PC-9 (cell line): ENCODE results near the gene MORF4L1. TPM values are rescaled to one million over a fixed set of nuclear protein-coding genes. Genes with fewer than 3 reads are reported as not detected.

Source experiments
- BruUV-seq: library from RNA; stranded (reverse); fragments of 400-500 nt; replicated peaks from 2 replicates; lab custom pipeline; 2021; lab: Mats Ljungman, UMichigan
- CTCF ChIA-PET: fragments of 300-600 bp; sonication (Branson Sonifier 250); formaldehyde crosslinking; loops from one replicate; lab custom pipeline; 2022; ENCODE audit warnings: antibody characterized with exemption; lab: Charles Lee
- POLR2A ChIA-PET: fragments of 300-600 bp; sonication (Branson Sonifier 250); formaldehyde crosslinking; loops from one replicate; lab custom pipeline; 2022; ENCODE audit warnings: antibody characterized with exemption; ENCODE audit not compliant: unreplicated experiment; lab: Charles Lee
- DNase-seq, 2 experiments: peaks; one replicate each; pipeline versions ENCODE4 v3.0.0 to v3.0.0-alpha.2; 2015 to 2022; ENCODE audit warnings: mixed read lengths in 1 of 2
- H2AFZ ChIP-seq: fragments of 200-600 bp; sonication (generic); 2 replicates; pipeline ENCODE4 v1.8.1; 2017; ENCODE audit warnings: antibody characterized with exemption
- H3F3A ChIP-seq: fragments of 200-600 bp; sonication (generic); 2 replicates; pipeline ENCODE4 v1.8.1; 2017; ENCODE audit warnings: antibody characterized with exemption, mild to moderate bottlenecking, low read depth; ENCODE audit not compliant: insufficient read depth
- H3K27ac ChIP-seq: fragments of 200-600 bp; sonication (generic); 2 replicates; pipeline ENCODE4 v1.6.1; 2016; ENCODE audit warnings: mixed run types
- H3K27me3 ChIP-seq: fragments of 200-600 bp; sonication (generic); 2 replicates; pipeline ENCODE4 v1.6.1; 2016; ENCODE audit warnings: low read depth, mixed run types; ENCODE audit not compliant: insufficient read depth
- H3K36me3 ChIP-seq: fragments of 200-600 bp; sonication (generic); 2 replicates; pipeline ENCODE4 v1.6.1; 2016; ENCODE audit warnings: low read depth, mixed run types
- H3K4me1 ChIP-seq: fragments of 200-600 bp; sonication (generic); replicated peaks from 2 replicates; pipeline ENCODE4 v1.6.1; 2016; ENCODE audit warnings: mixed run types; ENCODE audit not compliant: insufficient read depth
- H3K4me2 ChIP-seq: fragments of 200-600 bp; sonication (generic); 2 replicates; pipeline ENCODE4 v1.6.1; 2017; ENCODE audit warnings: mixed run types
- H3K4me3 ChIP-seq: fragments of 200-600 bp; sonication (generic); 2 replicates; pipeline ENCODE4 v1.6.1; 2016; ENCODE audit warnings: mixed run types
- H3K79me2 ChIP-seq: fragments of 200-600 bp; sonication (generic); 2 replicates; pipeline ENCODE4 v1.6.1; 2017; ENCODE audit warnings: low read depth, mixed run types
- H3K9me2 ChIP-seq: fragments of 200-600 bp; sonication (generic); 2 replicates; pipeline ENCODE4 v1.8.1; 2017; ENCODE audit warnings: mild to moderate bottlenecking; ENCODE audit not compliant: insufficient read depth
- H3K9me3 ChIP-seq: fragments of 200-600 bp; sonication (generic); 2 replicates; pipeline ENCODE4 v1.8.1; 2016; ENCODE audit warnings: low read depth; ENCODE audit not compliant: insufficient read depth
- H4K20me1 ChIP-seq: fragments of 200-600 bp; sonication (generic); 2 replicates; pipeline ENCODE4 v1.8.1; 2017; ENCODE audit not compliant: insufficient read depth
- CTCF ChIP-seq: fragments of 200-600 bp; sonication (generic); conservative IDR thresholded peaks from 2 replicates; pipeline ENCODE4 v1.6.1; 2017; ENCODE audit warnings: mixed run types, antibody characterized with exemption, mild to moderate bottlenecking, moderate library complexity
- EZH2 ChIP-seq: fragments of 200-600 bp; sonication (generic); IDR thresholded peaks from 2 replicates; pipeline ENCODE4 v1.8.0; 2017; ENCODE audit warnings: antibody characterized with exemption, low read depth
- intact Hi-C: fragments of 100-400 bp; cut with micrococcal nuclease; formaldehyde crosslinking; loops from one replicate; pipeline ENCODE4 v1.10.0; 2022; ENCODE audit not compliant: unreplicated experiment
- total RNA-seq: library from RNA; stranded (reverse); gene quantifications from 2 replicates; pipeline ENCODE4 v1.2.3, GENCODE V29; 2021

The MORF4L1 gene
- total RNA-seq, 1 experiment from 2014 or later: 282 TPM

GRCh38 chr15:78933823-78934654 is 61.3 kb downstream of the MORF4L1 start:
- Histone ChIP-seq H2AFZ (no peak overlapping the region), H3K4me3 (no peak overlapping the region), H3K27me3 (no peaks in the 10 kb centered on the region), H3F3A (peaks cover 28% of the 10 kb centered on the region), H3K9me3 (no peaks in the 10 kb centered on the region), H3K36me3 (0 out of 2 replicates have a peak, but pooled peaks cover 3% of the 10 kb centered on the region), H3K4me2 (no peak overlapping the region), H3K27ac (no peak overlapping the region), H3K4me1 (peaks cover 22% of the 10 kb centered on the region), H3K9me2 (no peaks in the 10 kb centered on the region), H3K79me2 (no peaks in the 10 kb centered on the region), H4K20me1 (no peaks in the 10 kb centered on the region)
- POLR2A ChIA-PET: no interaction called here
- no peak for DNase-seq
- BruUV-seq: no TSS peak
- CTCF ChIA-PET: no interaction called here
- TF ChIP-seq CTCF (no peak), EZH2 (no peak)
- intact Hi-C loops: no loop called here

DNA sequence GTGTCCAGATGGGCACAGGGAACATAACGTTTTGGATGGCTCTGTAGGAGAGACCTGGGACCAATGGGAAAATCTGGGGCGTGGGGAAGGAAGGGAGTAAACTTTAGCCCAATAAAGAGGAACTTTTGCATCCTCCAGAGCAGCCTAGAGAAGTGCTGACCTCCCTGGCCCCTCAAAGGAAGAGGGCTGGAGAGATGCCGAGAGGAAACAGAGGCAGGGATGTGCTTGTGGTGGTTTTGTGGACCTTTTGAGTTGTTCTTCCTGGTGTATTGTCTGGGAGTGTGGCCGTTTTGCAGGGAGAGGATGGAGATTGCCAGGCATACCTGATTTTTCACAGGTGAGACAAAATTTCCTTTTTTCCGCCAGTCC is 61.9 kb downstream of the MORF4L1 start:
- Histone ChIP-seq H3K4me3 (no peak overlapping the region), H3K9me3 (no peaks in the 10 kb centered on the region), H3K27ac (no peak overlapping the region), H3K36me3 (0 out of 2 replicates have a peak, but pooled peaks cover 4% of the 10 kb centered on the region), H3F3A (peaks cover 27% of the 10 kb centered on the region), H2AFZ (no peak overlapping the region), H3K4me2 (no peak overlapping the region), H3K79me2 (no peaks in the 10 kb centered on the region), H3K9me2 (no peaks in the 10 kb centered on the region), H3K27me3 (no peaks in the 10 kb centered on the region), H4K20me1 (no peaks in the 10 kb centered on the region), H3K4me1 (peaks cover 20% of the 10 kb centered on the region)
- no peak for DNase-seq
- no peak for TF ChIP-seq CTCF
- TF ChIP-seq EZH2: no peak
- intact Hi-C loops: no loop called here
- ChIA-PET POLR2A (no interaction called here), CTCF (no interaction called here)
- BruUV-seq: no TSS peak

DNA sequence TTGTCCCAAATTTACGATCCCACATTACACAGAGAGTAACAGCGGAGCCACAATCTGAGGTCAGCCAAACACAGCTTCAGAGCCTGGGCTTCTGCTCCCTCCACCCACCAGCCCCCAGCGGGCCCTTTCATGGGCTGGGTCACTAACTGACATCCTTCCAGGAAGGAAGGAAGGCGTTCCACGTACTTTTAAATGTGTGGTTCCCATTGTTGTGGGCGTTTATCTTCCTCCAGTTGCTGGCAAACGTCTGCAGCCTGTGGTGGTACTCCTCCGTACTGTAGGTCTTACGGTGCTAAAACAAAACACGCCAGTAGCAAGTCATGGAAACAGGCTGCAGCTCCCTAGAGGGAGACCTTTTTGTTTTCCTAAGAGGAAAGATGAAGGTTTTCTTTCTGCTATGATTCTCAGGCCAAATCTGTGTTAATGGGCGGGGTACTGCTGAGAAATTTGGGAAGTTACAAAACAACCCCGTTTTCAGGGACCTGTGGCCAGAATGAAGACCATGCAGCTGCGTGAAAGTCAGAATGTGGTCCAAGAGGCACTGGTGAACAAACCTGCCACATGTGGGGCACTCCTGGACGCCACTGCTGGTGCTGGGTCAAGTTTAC is 64.5 kb downstream of the MORF4L1 start:
- Histone ChIP-seq H3K9me2 (no peaks in the 10 kb centered on the region), H3K27me3 (no peaks in the 10 kb centered on the region), H4K20me1 (no peaks in the 10 kb centered on the region), H3K79me2 (0 out of 2 replicates have a peak, but pooled peaks cover 3% of the 10 kb centered on the region), H3K4me1 (no peaks in the 10 kb centered on the region), H3K9me3 (no peaks in the 10 kb centered on the region), H3K27ac (no peak overlapping the region), H2AFZ (no peak overlapping the region), H3K4me3 (no peak overlapping the region), H3K4me2 (no peak overlapping the region), H3K36me3 (0 out of 2 replicates have a peak, but pooled peaks cover 4% of the 10 kb centered on the region), H3F3A (0 out of 2 replicates have a peak, but pooled peaks cover 6% of the 10 kb centered on the region)
- no peak for DNase-seq
- no peak for TF ChIP-seq CTCF
- TF ChIP-seq EZH2: no peak
- BruUV-seq: no TSS peak
- CTCF ChIA-PET: no interaction called here
- POLR2A ChIA-PET: no interaction called here
- intact Hi-C loops: no loop called here
